GM23338 (cell line): ENCODE measurements around the gene SPATA9. TPM values are rescaled to one million over a fixed set of nuclear protein-coding genes. Genes with fewer than 3 reads are reported as not detected.

Experiments used
- ATAC-seq: fragments of 200-7000 bp; cut with Tn5 transposase; 3 replicates; pipeline ENCODE4 v1.9.1; 2020
- DNase-seq: peaks from one replicate; pipeline ENCODE4 v3.0.0-alpha.2; 2015; ENCODE audit warnings: low spot score
- H2AFZ ChIP-seq: fragments of 200-600 bp; sonication (generic); 2 replicates; pipeline ENCODE4 v1.8.0; 2016; ENCODE audit warnings: antibody characterized with exemption, mild to moderate bottlenecking, moderate library complexity
- H3F3A ChIP-seq: fragments of 200-600 bp; sonication (generic); replicated peaks from 2 replicates; pipeline ENCODE4 v1.8.0; 2017; ENCODE audit warnings: antibody characterized with exemption, mixed run types, low read depth
- H3K27ac ChIP-seq: fragments of 200-600 bp; sonication (generic); 2 replicates; pipeline ENCODE4 v1.6.1; 2016; ENCODE audit warnings: low read depth
- H3K27me3 ChIP-seq: fragments of 200-600 bp; sonication (generic); 2 replicates; pipeline ENCODE4 v1.8.0; 2016; ENCODE audit warnings: mild to moderate bottlenecking, mixed run types, moderate library complexity; ENCODE audit not compliant: insufficient read depth
- H3K36me3 ChIP-seq: fragments of 200-600 bp; sonication (generic); 2 replicates; pipeline ENCODE4 v1.8.0; 2016; ENCODE audit warnings: mild to moderate bottlenecking; ENCODE audit not compliant: insufficient read depth
- H3K4me1 ChIP-seq: fragments of 200-600 bp; sonication (generic); 2 replicates; pipeline ENCODE4 v1.8.0; 2016; ENCODE audit warnings: mild to moderate bottlenecking, moderate library complexity; ENCODE audit not compliant: insufficient read depth
- H3K4me2 ChIP-seq: fragments of 200-600 bp; sonication (generic); 2 replicates; pipeline ENCODE4 v1.7.1; 2017; ENCODE audit warnings: mixed run types
- H3K4me3 ChIP-seq: fragments of 200-600 bp; sonication (generic); 2 replicates; pipeline ENCODE4 v1.6.1; 2016; ENCODE audit warnings: mixed run types
- H3K79me2 ChIP-seq: fragments of 200-600 bp; sonication (generic); replicated peaks from 2 replicates; pipeline ENCODE4 v1.8.0; 2017; ENCODE audit warnings: mild to moderate bottlenecking; ENCODE audit not compliant: insufficient read depth
- H3K9me2 ChIP-seq: fragments of 200-600 bp; sonication (generic); 2 replicates; pipeline ENCODE4 v1.8.0; 2017; ENCODE audit not compliant: insufficient read depth
- H4K20me1 ChIP-seq: fragments of 200-600 bp; sonication (generic); replicated peaks from 2 replicates; pipeline ENCODE4 v1.8.0; 2017; ENCODE audit warnings: mild to moderate bottlenecking; ENCODE audit not compliant: insufficient read depth
- H3K27ac Mint-ChIP-seq: 2 replicates; pipeline ENCODE4 v1.8.0; 2020; ENCODE audit warnings: inconsistent platforms, mild to moderate bottlenecking, moderate library complexity, mixed read lengths
- H3K27me3 Mint-ChIP-seq: 3 replicates; pipeline ENCODE4 v1.8.0; 2022; ENCODE audit warnings: low read depth, mild to moderate bottlenecking, moderate library complexity, mixed read lengths, inconsistent platforms; ENCODE audit not compliant: insufficient read depth, poor library complexity
- H3K36me3 Mint-ChIP-seq: 3 replicates; pipeline ENCODE4 v1.8.0; 2021; ENCODE audit warnings: low read depth, mild to moderate bottlenecking, inconsistent platforms, moderate library complexity, mixed read lengths
- H3K4me1 Mint-ChIP-seq: 3 replicates; pipeline ENCODE4 v1.8.0; 2020; ENCODE audit warnings: mild to moderate bottlenecking, inconsistent platforms, mixed read lengths
- H3K4me3 Mint-ChIP-seq: 3 replicates; pipeline ENCODE4 v1.8.0; 2021; ENCODE audit warnings: moderate library complexity, mild to moderate bottlenecking, inconsistent platforms, mixed read lengths
- H3K9me3 Mint-ChIP-seq: 3 replicates; pipeline ENCODE4 v1.8.0; 2020; ENCODE audit warnings: moderate library complexity, mild to moderate bottlenecking, inconsistent platforms, mixed read lengths
- CREB1 ChIP-seq: fragments of 250-450 bp; sonication (Bioruptor Pico); IDR thresholded peaks from 2 replicates; pipeline ENCODE4 v1.5.0; 2020; ENCODE audit warnings: low read depth, mild to moderate bottlenecking, moderate library complexity
- EZH2 ChIP-seq: fragments of 200-600 bp; sonication (generic); IDR thresholded peaks from one replicate; pipeline ENCODE4 v1.8.0; 2017; ENCODE audit warnings: antibody characterized with exemption, mild to moderate bottlenecking, low read depth; ENCODE audit not compliant: unreplicated experiment
- JUNB ChIP-seq: IDR thresholded peaks from one replicate; pipeline ENCODE4 v1.6.1; 2016; ENCODE audit warnings: antibody characterized with exemption; ENCODE audit not compliant: unreplicated experiment
- NANOG ChIP-seq: IDR thresholded peaks from 2 replicates; pipeline ENCODE4 v1.6.1; 2016; ENCODE audit warnings: antibody characterized with exemption, borderline replicate concordance
- POLR2AphosphoS5 ChIP-seq: IDR thresholded peaks from 2 replicates; pipeline ENCODE4 v1.6.1; 2016; ENCODE audit warnings: antibody characterized with exemption, low read depth
- STAT1 ChIP-seq: IDR thresholded peaks from one replicate; pipeline ENCODE4 v1.6.1; 2016; ENCODE audit warnings: antibody characterized with exemption; ENCODE audit not compliant: unreplicated experiment
- ZNF114 ChIP-seq: fragments of 250-450 bp; sonication (Bioruptor Pico); IDR thresholded peaks from 2 replicates; pipeline ENCODE4 v1.5.0; 2020; ENCODE audit warnings: mild to moderate bottlenecking, moderate library complexity
- ZNF331 ChIP-seq: fragments of 250-450 bp; sonication (Bioruptor Pico); IDR thresholded peaks from 2 replicates; pipeline ENCODE4 v1.5.0; 2020; ENCODE audit warnings: low read depth, mild to moderate bottlenecking, moderate library complexity
- polyA plus RNA-seq: library from polyadenylated mRNA; unstranded; fragments of >200 nt; fragmentation: Nextera tagmentation; extraction: Ambion mirVana; gene quantifications from 2 replicates; pipeline ENCODE4 v1.2.1, GENCODE V29; 2016
- total RNA-seq: library from RNA; depleted of rRNA; stranded (reverse); fragments of >200 nt; shearing (Covaris generic); gene quantifications from 2 replicates; pipeline ENCODE4 v1.2.3, GENCODE V29; 2014
- TF ChIP-seq, protein P1 (sequence below), 2 experiments: fragments of 200-600 bp in 1 of 2; sonication (generic) in 1 of 2; conservative IDR thresholded peaks; 2 replicates each; pipeline versions ENCODE4 v1.5.1 to v1.6.1; 2016 to 2017; ENCODE audit warnings: antibody characterized with exemption in 2 of 2, low read depth in 2 of 2, mild to moderate bottlenecking in 2 of 2, moderate library complexity in 1 of 2
- TF ChIP-seq, protein P2 (sequence below): IDR thresholded peaks from one replicate; pipeline ENCODE4 v1.6.1; 2018; ENCODE audit warnings: antibody characterized with exemption; ENCODE audit not compliant: unreplicated experiment
- TF ChIP-seq, protein P3 (sequence below): fragments of 250-450 bp; sonication (Bioruptor Pico); IDR thresholded peaks from 2 replicates; pipeline ENCODE4 v1.5.0; 2020; ENCODE audit warnings: mild to moderate bottlenecking, moderate library complexity
- TF ChIP-seq, protein P4 (sequence below): IDR thresholded peaks from 2 replicates; pipeline ENCODE4 v1.6.1; 2016; ENCODE audit warnings: antibody characterized with exemption

Gene SPATA9
- total and polyA plus RNA-seq, 2 experiments from 2014 or later: not detected

DNA sequence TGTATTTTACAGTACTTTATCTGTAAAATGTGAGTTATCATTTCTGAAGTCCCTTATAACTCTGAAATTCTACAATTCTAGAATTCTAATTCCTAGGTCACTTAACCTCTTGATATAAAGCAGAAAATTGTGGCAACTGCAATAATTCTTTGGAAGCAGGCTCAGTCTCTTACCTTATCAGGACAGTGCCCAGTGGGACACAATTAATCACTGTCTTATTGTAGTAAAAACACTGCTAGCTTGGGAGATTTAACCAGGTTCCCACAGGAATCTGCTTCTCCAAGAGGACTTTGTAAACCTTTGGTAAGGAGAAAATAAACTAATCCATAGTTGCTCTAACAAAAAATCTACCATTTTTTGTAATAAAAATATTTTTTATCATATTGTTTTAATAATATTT, 18.3 kb upstream of the SPATA9 start (continued):
- TF ChIP-seq, protein P1, sequence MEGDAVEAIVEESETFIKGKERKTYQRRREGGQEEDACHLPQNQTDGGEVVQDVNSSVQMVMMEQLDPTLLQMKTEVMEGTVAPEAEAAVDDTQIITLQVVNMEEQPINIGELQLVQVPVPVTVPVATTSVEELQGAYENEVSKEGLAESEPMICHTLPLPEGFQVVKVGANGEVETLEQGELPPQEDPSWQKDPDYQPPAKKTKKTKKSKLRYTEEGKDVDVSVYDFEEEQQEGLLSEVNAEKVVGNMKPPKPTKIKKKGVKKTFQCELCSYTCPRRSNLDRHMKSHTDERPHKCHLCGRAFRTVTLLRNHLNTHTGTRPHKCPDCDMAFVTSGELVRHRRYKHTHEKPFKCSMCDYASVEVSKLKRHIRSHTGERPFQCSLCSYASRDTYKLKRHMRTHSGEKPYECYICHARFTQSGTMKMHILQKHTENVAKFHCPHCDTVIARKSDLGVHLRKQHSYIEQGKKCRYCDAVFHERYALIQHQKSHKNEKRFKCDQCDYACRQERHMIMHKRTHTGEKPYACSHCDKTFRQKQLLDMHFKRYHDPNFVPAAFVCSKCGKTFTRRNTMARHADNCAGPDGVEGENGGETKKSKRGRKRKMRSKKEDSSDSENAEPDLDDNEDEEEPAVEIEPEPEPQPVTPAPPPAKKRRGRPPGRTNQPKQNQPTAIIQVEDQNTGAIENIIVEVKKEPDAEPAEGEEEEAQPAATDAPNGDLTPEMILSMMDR (conservative IDR thresholded peaks at IDR 0.05; ENCODE audit: low read depth in 2 of 2): no peak
- TF ChIP-seq, protein P2, sequence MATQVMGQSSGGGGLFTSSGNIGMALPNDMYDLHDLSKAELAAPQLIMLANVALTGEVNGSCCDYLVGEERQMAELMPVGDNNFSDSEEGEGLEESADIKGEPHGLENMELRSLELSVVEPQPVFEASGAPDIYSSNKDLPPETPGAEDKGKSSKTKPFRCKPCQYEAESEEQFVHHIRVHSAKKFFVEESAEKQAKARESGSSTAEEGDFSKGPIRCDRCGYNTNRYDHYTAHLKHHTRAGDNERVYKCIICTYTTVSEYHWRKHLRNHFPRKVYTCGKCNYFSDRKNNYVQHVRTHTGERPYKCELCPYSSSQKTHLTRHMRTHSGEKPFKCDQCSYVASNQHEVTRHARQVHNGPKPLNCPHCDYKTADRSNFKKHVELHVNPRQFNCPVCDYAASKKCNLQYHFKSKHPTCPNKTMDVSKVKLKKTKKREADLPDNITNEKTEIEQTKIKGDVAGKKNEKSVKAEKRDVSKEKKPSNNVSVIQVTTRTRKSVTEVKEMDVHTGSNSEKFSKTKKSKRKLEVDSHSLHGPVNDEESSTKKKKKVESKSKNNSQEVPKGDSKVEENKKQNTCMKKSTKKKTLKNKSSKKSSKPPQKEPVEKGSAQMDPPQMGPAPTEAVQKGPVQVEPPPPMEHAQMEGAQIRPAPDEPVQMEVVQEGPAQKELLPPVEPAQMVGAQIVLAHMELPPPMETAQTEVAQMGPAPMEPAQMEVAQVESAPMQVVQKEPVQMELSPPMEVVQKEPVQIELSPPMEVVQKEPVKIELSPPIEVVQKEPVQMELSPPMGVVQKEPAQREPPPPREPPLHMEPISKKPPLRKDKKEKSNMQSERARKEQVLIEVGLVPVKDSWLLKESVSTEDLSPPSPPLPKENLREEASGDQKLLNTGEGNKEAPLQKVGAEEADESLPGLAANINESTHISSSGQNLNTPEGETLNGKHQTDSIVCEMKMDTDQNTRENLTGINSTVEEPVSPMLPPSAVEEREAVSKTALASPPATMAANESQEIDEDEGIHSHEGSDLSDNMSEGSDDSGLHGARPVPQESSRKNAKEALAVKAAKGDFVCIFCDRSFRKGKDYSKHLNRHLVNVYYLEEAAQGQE: no peak
- TF ChIP-seq POLR2AphosphoS5: no peak
- TF ChIP-seq STAT1: no peak
- no peak for TF ChIP-seq CREB1 (CRISPR knock-in tag)
- no peak for TF ChIP-seq EZH2
- TF ChIP-seq ZNF331 (CRISPR knock-in tag): no peak

DNA sequence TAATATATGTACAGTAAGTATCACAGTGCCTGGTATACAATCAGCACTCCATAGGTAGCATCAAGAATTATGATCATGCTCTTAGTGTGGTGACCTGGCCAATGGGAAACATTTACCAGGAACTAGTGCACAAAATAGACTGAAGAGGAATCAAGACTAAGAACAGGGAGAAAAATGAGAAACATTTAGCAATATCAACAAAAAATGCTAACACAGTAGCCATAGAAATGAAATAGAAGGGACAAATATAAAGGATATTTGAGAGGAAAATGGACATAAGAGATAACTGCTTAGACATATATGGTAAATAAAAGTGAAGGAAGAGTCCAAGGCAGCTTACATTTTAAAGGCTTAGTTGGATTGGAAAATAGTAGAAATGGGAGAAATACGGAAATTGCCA, 16.5 kb upstream of the SPATA9 start:
- no peak overlapping the region for H3K27ac ChIP-seq
- Mint-ChIP-seq H3K9me3 (no peaks in the 10 kb centered on the region; the same call in 2 of the 3 replicates), H3K4me1 (peaks cover 5% of the 10 kb centered on the region; the same call in 2 of the 3 replicates), H3K4me3 (no peak overlapping the region), H3K36me3 (no peaks in the 10 kb centered on the region), H3K27ac (no peak overlapping the region), H3K27me3 (no peaks in the 10 kb centered on the region)
- H3K9me2 ChIP-seq: no peaks in the 10 kb centered on the region
- no peak overlapping the region for H3K4me3 ChIP-seq
- H4K20me1 ChIP-seq: no peaks in the 10 kb centered on the region
- H3F3A ChIP-seq: no peaks in the 10 kb centered on the region
- H3K36me3 ChIP-seq: no peaks in the 10 kb centered on the region
- no peaks in the 10 kb centered on the region for H3K79me2 ChIP-seq
- no peaks in the 10 kb centered on the region for H3K4me1 ChIP-seq
- DNase-seq: no peak
- no peak overlapping the region for H3K4me2 ChIP-seq
- no peak for ATAC-seq
- H3K27me3 ChIP-seq: no peaks in the 10 kb centered on the region
- no peak overlapping the region for H2AFZ ChIP-seq
- TF ChIP-seq CREB1 (CRISPR knock-in tag) (no peak), NANOG (no peak), ZNF114 (CRISPR knock-in tag) (no peak), POLR2AphosphoS5 (no peak), ZNF331 (CRISPR knock-in tag) (no peak), EZH2 (no peak), JUNB (no peak), STAT1 (no peak)
- TF ChIP-seq, protein P3, sequence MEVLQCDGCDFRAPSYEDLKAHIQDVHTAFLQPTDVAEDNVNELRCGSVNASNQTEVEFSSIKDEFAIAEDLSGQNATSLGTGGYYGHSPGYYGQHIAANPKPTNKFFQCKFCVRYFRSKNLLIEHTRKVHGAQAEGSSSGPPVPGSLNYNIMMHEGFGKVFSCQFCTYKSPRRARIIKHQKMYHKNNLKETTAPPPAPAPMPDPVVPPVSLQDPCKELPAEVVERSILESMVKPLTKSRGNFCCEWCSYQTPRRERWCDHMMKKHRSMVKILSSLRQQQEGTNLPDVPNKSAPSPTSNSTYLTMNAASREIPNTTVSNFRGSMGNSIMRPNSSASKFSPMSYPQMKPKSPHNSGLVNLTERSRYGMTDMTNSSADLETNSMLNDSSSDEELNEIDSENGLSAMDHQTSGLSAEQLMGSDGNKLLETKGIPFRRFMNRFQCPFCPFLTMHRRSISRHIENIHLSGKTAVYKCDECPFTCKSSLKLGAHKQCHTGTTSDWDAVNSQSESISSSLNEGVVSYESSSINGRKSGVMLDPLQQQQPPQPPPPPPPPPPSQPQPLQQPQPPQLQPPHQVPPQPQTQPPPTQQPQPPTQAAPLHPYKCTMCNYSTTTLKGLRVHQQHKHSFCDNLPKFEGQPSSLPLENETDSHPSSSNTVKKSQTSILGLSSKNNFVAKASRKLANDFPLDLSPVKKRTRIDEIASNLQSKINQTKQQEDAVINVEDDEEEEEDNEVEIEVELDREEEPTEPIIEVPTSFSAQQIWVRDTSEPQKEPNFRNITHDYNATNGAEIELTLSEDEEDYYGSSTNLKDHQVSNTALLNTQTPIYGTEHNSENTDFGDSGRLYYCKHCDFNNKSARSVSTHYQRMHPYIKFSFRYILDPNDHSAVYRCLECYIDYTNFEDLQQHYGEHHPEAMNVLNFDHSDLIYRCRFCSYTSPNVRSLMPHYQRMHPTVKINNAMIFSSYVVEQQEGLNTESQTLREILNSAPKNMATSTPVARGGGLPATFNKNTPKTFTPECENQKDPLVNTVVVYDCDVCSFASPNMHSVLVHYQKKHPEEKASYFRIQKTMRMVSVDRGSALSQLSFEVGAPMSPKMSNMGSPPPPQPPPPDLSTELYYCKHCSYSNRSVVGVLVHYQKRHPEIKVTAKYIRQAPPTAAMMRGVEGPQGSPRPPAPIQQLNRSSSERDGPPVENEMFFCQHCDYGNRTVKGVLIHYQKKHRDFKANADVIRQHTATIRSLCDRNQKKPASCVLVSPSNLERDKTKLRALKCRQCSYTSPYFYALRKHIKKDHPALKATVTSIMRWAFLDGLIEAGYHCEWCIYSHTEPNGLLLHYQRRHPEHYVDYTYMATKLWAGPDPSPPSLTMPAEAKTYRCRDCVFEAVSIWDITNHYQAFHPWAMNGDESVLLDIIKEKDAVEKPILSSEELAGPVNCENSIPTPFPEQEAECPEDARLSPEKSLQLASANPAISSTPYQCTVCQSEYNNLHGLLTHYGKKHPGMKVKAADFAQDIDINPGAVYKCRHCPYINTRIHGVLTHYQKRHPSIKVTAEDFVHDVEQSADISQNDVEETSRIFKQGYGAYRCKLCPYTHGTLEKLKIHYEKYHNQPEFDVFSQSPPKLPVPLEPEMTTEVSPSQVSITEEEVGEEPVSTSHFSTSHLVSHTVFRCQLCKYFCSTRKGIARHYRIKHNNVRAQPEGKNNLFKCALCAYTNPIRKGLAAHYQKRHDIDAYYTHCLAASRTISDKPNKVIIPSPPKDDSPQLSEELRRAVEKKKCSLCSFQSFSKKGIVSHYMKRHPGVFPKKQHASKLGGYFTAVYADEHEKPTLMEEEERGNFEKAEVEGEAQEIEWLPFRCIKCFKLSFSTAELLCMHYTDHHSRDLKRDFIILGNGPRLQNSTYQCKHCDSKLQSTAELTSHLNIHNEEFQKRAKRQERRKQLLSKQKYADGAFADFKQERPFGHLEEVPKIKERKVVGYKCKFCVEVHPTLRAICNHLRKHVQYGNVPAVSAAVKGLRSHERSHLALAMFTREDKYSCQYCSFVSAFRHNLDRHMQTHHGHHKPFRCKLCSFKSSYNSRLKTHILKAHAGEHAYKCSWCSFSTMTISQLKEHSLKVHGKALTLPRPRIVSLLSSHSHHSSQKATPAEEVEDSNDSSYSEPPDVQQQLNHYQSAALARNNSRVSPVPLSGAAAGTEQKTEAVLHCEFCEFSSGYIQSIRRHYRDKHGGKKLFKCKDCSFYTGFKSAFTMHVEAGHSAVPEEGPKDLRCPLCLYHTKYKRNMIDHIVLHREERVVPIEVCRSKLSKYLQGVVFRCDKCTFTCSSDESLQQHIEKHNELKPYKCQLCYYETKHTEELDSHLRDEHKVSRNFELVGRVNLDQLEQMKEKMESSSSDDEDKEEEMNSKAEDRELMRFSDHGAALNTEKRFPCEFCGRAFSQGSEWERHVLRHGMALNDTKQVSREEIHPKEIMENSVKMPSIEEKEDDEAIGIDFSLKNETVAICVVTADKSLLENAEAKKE (CRISPR knock-in tag): no peak
- TF ChIP-seq, protein P4, sequence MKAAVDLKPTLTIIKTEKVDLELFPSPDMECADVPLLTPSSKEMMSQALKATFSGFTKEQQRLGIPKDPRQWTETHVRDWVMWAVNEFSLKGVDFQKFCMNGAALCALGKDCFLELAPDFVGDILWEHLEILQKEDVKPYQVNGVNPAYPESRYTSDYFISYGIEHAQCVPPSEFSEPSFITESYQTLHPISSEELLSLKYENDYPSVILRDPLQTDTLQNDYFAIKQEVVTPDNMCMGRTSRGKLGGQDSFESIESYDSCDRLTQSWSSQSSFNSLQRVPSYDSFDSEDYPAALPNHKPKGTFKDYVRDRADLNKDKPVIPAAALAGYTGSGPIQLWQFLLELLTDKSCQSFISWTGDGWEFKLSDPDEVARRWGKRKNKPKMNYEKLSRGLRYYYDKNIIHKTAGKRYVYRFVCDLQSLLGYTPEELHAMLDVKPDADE: no peak
